Ecto neural progenitor cell (in vitro differentiated cells): ENCODE data around the gene PANK1.
A peak's percentile ranks its signal among the peaks of the same experiment; 100 is the strongest.
"Not testable (repeated sequence)": the region's sequence is repeated elsewhere in the genome, so short reads cannot be mapped to it uniquely, and the experiment has no call there.

ENCODE experiments used
- DNase-seq: peaks from one replicate; pipeline ENCODE4 v3.0.0-alpha.2; 2018; ENCODE audit warnings: low spot score

The PANK1 gene

GRCh38 chr10:89651916-89652573 is 7.0 kb upstream of the PANK1 start:
- no peak for DNase-seq

GRCh38 chr10:89651205-89651915 is 6.3 kb upstream of the PANK1 start:
- DNase-seq: no peak

- no peak for DNase-seq
These were observed 4.0 kb upstream of the PANK1 start for GRCh38 chr10:89649051-89649450.

DNA sequence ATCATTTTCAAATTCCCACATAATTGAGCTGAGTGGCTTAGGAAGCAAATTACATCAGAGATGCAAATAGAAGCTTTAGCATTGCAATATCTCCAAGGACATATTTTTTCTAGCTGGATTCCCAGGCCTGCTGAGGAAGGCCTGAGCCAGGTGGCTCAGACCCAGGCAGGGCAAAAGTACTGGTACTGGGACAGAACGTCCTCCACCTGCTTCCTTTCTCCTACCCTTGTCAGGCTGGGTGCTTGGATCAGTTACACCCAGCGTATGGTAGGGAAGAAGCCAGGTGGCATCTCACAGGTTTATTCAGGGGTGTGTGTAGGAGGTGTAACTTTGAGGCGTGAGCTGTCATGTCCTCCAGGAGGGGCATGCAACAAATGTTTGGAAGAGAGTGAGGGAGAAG is 3.0 kb upstream of the PANK1 start:
- DNase-seq: no peak

GRCh38 chr10:89646889-89647657 is 2.0 kb upstream of the PANK1 start:
- no peak for DNase-seq

DNA sequence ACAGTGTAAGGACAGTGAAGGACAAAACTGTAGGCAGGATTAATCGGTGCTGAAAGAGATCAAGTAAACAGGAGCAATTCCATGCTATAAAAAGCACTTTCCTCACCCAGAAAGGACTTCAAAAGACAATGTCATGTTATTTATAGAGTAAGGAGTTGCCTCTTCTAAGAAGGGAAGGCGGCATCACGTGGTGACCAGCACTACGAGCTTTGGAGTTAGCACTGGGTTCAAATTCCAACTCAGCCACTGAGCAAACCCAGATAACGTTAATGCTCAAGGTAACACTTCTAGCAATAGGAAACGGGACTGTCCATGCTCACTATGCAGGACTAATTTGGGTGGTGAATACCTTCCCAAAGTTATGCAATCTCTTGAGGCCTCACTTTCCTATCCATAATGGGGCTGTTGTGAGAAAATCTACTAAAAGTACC is 715 bp upstream of the PANK1 start:
- DNase-seq: no peak

- no peak for DNase-seq
These were observed 413 bp downstream of the PANK1 start for GRCh38 chr10:89644691-89644966.

DNA sequence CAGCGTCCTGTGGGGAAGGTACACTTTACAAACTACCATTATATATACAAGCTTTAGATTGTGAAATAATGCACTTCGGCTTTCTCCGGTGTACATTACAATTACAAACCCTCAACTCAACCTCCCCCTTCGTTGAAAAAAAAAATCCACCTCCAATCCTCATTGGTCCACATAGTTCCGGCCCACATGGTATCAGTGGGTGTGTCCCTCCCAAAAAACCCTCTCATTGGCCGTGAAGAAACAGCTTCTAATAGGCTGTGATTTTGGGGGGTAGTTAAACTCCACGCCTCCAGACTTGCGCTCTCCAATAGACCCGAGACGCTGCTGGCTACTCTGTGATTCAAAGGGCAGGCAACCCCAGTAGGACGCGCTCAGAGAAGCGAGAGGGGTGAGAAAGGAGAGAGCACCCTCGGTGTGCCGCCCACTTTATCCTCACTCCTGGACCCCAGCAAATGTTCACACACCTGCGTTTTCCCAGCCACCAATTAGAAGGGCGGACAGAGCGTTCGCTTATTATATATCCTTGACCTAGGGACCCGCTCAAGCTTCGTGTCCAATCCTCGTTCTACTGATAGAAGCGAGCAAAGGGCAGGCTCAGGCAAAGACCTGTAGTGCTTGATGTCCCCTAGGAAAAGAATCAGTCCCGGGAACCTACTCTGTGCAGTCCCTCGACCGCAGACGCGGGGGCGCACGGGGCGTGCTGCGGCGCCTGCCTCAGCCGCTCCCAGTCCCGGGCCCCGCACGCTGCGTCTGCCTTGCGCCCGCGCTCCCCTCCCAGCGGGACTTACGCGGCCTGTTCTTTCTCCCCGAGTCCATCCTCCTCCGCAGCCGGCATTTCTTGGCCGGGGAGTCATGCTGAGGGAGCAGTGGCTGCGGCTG is 991 bp downstream of the PANK1 start:
- peak; percentile 88 for DNase-seq

- DNase-seq: no peak
These were observed 1.6 kb downstream of the PANK1 start for GRCh38 chr10:89643431-89643811.

GRCh38 chr10:89642193-89642592 is 2.8 kb downstream of the PANK1 start:
- DNase-seq: no peak

DNA sequence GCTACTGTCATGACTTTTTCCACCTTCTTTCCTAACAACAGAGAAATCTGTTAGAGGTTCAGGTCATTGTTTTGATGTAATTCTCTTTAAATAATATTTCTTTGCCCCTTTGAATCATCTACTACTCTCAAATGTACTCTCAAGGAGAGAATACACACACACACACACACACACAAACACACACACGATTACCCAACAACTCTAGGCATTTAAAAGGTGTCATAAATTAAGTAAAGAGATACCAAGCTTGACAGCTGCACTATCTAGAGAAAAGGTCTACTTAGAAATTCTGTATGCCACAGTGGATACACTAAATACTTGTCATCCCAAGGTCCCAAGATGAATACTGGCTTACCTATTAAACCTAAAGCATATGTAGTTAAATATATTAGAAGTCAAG is 4.8 kb downstream of the PANK1 start:
- no peak for DNase-seq

GRCh38 chr10:89639326-89639725 is 5.7 kb downstream of the PANK1 start:
- DNase-seq: no peak

GRCh38 chr10:89637113-89637512 is 7.9 kb downstream of the PANK1 start:
- no peak for DNase-seq

DNA sequence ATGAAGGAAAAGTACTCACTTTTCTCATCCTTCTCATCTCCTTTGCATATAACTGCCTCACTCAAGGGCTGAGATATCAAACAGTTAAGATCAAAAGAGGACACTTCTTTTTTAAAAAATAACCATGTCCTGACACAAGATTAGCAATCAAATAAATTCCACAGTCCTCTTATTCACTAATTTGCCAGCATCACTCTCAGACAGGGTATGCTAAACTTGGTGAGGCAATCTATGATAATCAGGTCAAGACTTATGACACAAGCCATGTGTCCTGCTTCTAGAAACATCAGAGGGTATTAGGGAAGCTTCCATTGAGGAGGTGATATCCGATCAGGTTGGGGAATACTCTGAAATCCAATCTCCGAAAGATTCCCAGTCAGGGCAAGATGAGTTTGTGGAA is 10.4 kb downstream of the PANK1 start:
- DNase-seq: no peak

DNA sequence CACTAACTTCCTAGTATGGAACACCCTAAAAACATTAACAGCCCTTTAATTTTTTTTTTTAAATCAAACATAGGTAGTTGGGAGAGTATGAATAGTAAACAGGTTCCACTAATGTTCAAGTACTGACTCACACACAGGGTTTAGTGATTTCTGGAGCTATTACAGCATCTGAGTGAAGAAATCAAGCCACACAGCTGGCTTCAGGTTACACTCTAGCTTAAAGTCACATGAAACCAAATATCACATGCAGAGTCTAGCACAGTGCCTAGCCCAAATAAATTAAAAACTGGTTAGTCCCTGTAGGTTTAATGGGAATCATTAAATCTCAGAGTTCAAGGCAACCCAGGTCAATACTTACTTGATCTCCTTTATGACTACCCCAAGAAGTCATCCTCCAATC is 11.6 kb downstream of the PANK1 start:
- no peak for DNase-seq

DNA sequence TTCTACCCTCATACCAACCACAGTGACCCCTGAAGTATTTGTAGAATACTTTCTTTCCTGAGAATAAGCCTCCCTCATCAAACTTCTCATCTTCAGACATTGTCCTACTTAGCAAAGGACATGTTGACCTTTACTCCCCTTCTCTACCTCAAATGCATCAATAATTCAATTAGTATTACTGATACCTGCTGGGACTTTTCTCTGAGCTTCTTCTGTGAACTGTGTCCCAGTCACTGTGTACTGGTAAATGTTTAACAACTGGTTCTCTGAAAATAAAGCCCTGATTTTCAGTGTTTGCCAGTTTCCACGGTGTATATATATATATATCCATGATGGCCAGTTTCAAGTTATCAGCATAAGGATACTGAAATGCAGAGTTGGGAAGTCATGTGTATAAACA is 12.2 kb downstream of the PANK1 start:
- DNase-seq: no peak

DNA sequence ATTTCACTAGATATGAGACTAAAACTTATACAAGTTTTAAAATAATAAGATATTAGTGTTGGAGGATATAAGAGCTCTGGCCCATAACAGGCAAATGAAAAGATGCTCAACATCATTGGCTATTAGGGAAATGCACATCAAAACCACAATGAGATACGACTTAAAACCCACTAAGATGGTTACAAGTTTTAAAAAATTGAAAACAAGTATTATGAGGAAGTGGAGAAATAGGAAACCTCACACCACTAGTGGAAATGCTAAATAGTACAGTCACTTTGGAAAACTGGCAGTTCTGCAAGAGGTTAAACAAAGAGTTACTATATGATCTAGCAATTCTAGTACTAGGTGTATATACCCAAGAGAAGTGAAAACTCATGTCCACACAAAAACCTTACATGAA is 17.2 kb downstream of the PANK1 start:
- DNase-seq: no peak

GRCh38 chr10:89625041-89625765 is 19.8 kb downstream of the PANK1 start:
- DNase-seq: no peak

GRCh38 chr10:89624020-89624419 is 21.0 kb downstream of the PANK1 start:
- DNase-seq: no peak

GRCh38 chr10:89622151-89622550 is 22.9 kb downstream of the PANK1 start:
- DNase-seq: no peak

GRCh38 chr10:89621438-89621837 is 23.6 kb downstream of the PANK1 start:
- DNase-seq: no peak

DNA sequence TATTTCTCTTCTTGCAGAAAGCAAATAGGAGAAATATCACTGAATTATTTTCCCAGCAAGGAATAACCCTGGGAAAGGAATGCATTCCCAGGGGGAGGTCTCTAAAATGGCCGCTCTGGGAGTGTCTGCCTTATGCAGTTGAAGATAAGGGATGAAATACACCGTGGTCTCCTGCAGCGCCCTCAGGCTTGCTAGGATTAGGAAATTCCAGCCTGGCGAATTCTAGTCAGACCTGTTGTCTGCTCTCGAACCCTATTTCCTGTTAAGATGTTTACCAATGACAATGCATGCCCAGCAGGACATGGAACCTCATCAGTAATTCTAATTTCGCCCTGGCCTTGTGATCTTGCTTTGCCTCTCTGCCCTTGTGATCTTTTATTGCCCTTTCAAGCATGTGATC is 24.7 kb downstream of the PANK1 start:
- DNase-seq: not testable (repeated sequence)
